ENCODE results near the gene RASSF8. TPM values are rescaled to one million over a fixed set of nuclear protein-coding genes. Genes with fewer than 3 reads are reported as not detected.

RASSF8 gene
- total and polyA plus RNA-seq, 2 of the 8 experiments (the other 6 are each of a cell fraction or from before 2014, with no cell fraction given) = 6.4 to 46.7 TPM

DNA sequence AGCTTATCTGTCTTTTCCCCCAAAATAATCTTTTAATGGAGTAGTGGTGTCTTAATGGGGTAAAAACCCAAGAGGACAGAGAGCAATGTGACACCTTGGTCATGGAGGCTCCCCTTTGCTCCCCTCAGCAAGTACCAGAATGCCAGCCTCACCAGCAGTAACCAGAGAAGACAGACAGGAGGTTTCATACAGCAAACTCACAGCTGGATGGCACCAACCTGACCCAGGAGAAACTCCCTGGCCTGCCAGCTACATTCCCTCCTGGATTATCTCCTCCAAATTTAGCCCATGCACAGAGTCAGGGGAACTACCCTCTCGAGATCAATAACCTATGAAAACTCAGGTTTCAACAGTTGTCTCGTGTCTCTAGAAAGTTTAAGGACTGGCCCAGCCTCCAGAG lies 150.4 kb downstream of the RASSF8 start (continued):
- TF ChIP-seq, protein P1, sequence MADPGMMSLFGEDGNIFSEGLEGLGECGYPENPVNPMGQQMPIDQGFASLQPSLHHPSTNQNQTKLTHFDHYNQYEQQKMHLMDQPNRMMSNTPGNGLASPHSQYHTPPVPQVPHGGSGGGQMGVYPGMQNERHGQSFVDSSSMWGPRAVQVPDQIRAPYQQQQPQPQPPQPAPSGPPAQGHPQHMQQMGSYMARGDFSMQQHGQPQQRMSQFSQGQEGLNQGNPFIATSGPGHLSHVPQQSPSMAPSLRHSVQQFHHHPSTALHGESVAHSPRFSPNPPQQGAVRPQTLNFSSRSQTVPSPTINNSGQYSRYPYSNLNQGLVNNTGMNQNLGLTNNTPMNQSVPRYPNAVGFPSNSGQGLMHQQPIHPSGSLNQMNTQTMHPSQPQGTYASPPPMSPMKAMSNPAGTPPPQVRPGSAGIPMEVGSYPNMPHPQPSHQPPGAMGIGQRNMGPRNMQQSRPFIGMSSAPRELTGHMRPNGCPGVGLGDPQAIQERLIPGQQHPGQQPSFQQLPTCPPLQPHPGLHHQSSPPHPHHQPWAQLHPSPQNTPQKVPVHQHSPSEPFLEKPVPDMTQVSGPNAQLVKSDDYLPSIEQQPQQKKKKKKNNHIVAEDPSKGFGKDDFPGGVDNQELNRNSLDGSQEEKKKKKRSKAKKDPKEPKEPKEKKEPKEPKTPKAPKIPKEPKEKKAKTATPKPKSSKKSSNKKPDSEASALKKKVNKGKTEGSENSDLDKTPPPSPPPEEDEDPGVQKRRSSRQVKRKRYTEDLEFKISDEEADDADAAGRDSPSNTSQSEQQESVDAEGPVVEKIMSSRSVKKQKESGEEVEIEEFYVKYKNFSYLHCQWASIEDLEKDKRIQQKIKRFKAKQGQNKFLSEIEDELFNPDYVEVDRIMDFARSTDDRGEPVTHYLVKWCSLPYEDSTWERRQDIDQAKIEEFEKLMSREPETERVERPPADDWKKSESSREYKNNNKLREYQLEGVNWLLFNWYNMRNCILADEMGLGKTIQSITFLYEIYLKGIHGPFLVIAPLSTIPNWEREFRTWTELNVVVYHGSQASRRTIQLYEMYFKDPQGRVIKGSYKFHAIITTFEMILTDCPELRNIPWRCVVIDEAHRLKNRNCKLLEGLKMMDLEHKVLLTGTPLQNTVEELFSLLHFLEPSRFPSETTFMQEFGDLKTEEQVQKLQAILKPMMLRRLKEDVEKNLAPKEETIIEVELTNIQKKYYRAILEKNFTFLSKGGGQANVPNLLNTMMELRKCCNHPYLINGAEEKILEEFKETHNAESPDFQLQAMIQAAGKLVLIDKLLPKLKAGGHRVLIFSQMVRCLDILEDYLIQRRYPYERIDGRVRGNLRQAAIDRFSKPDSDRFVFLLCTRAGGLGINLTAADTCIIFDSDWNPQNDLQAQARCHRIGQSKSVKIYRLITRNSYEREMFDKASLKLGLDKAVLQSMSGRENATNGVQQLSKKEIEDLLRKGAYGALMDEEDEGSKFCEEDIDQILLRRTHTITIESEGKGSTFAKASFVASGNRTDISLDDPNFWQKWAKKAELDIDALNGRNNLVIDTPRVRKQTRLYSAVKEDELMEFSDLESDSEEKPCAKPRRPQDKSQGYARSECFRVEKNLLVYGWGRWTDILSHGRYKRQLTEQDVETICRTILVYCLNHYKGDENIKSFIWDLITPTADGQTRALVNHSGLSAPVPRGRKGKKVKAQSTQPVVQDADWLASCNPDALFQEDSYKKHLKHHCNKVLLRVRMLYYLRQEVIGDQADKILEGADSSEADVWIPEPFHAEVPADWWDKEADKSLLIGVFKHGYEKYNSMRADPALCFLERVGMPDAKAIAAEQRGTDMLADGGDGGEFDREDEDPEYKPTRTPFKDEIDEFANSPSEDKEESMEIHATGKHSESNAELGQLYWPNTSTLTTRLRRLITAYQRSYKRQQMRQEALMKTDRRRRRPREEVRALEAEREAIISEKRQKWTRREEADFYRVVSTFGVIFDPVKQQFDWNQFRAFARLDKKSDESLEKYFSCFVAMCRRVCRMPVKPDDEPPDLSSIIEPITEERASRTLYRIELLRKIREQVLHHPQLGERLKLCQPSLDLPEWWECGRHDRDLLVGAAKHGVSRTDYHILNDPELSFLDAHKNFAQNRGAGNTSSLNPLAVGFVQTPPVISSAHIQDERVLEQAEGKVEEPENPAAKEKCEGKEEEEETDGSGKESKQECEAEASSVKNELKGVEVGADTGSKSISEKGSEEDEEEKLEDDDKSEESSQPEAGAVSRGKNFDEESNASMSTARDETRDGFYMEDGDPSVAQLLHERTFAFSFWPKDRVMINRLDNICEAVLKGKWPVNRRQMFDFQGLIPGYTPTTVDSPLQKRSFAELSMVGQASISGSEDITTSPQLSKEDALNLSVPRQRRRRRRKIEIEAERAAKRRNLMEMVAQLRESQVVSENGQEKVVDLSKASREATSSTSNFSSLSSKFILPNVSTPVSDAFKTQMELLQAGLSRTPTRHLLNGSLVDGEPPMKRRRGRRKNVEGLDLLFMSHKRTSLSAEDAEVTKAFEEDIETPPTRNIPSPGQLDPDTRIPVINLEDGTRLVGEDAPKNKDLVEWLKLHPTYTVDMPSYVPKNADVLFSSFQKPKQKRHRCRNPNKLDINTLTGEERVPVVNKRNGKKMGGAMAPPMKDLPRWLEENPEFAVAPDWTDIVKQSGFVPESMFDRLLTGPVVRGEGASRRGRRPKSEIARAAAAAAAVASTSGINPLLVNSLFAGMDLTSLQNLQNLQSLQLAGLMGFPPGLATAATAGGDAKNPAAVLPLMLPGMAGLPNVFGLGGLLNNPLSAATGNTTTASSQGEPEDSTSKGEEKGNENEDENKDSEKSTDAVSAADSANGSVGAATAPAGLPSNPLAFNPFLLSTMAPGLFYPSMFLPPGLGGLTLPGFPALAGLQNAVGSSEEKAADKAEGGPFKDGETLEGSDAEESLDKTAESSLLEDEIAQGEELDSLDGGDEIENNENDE (IDR thresholded peaks at IDR 0.05; ENCODE audit: insufficient replicate concordance, low read length) = no peak
- no peak for TF ChIP-seq CTCF (IDR thresholded peaks at IDR 0.05; ENCODE audit: control extremely low read depth in 1 of 3, insufficient read depth in 1 of 3, low read depth in 1 of 3, low read length in 3 of 3)
- no peak for TF ChIP-seq SAP30 (IDR thresholded peaks at IDR 0.05; ENCODE audit: insufficient read depth, insufficient replicate concordance, low read length)
- no peak for TF ChIP-seq ASH2L (IDR thresholded peaks at IDR 0.05; ENCODE audit: low read length)
- TF ChIP-seq BCL11A (IDR thresholded peaks at IDR 0.05; ENCODE audit: low read depth in 2 of 2, low read length in 2 of 2) = no peak
- no peak for TF ChIP-seq MAFK (IDR thresholded peaks at IDR 0.05; ENCODE audit: low read depth, low read length)
- TF ChIP-seq CREB1 (IDR thresholded peaks at IDR 0.05) = no peak
- no peak for TF ChIP-seq BRCA1 (IDR thresholded peaks at IDR 0.05; ENCODE audit: low read depth, low read length)
